Measurements from ENCODE around the gene SPANXN5. TPM values are rescaled to one million over a fixed set of nuclear protein-coding genes. Genes with fewer than 3 reads are reported as not detected.
"Not testable (repeated sequence)": the region's sequence is repeated elsewhere in the genome, so short reads cannot be mapped to it uniquely, and the experiment has no call there.

The SPANXN5 gene
- total RNA-seq, 4 donors from 2014 or later = not detected

DNA sequence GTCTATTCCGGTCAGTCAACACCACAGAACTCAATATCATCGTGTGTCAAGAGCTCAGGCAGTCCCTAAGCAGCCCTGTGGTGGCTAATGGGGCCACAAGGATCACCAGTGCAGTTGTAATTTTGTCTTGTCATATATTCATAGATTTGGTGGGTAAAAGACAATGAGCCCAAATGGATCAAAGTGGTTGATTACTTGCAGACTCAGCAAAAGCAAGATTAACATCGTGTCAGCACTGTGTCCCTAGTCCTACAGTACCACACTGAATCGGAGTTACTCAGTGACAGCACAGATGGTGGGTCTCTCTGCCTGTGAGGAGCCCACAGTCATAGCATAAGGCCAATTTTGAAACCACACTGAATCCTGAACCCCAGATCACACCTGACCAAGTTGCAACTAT lies 22.6 kb upstream of the SPANXN5 start:
- Histone ChIP-seq H3K9me3 (no peaks in the 10 kb centered on the region), H3K4me3 (no peak overlapping the region), H3K36me3 (no peaks in the 10 kb centered on the region), H3K27me3 (peaks cover 0 to 8% of the 10 kb centered on the region in 2 donors), H3K27ac (no peak overlapping the region), H3K4me1 (no peaks in the 10 kb centered on the region)
- TF ChIP-seq, protein P1, sequence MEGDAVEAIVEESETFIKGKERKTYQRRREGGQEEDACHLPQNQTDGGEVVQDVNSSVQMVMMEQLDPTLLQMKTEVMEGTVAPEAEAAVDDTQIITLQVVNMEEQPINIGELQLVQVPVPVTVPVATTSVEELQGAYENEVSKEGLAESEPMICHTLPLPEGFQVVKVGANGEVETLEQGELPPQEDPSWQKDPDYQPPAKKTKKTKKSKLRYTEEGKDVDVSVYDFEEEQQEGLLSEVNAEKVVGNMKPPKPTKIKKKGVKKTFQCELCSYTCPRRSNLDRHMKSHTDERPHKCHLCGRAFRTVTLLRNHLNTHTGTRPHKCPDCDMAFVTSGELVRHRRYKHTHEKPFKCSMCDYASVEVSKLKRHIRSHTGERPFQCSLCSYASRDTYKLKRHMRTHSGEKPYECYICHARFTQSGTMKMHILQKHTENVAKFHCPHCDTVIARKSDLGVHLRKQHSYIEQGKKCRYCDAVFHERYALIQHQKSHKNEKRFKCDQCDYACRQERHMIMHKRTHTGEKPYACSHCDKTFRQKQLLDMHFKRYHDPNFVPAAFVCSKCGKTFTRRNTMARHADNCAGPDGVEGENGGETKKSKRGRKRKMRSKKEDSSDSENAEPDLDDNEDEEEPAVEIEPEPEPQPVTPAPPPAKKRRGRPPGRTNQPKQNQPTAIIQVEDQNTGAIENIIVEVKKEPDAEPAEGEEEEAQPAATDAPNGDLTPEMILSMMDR (IDR thresholded peaks at IDR 0.05) = no peak
- TF ChIP-seq POLR2A (IDR thresholded peaks at IDR 0.05) = no peak
- DNase-seq = no peak
- intact Hi-C loops (cut with DNase I; ENCODE audit: low total_unique reads) = no loop called here

DNA sequence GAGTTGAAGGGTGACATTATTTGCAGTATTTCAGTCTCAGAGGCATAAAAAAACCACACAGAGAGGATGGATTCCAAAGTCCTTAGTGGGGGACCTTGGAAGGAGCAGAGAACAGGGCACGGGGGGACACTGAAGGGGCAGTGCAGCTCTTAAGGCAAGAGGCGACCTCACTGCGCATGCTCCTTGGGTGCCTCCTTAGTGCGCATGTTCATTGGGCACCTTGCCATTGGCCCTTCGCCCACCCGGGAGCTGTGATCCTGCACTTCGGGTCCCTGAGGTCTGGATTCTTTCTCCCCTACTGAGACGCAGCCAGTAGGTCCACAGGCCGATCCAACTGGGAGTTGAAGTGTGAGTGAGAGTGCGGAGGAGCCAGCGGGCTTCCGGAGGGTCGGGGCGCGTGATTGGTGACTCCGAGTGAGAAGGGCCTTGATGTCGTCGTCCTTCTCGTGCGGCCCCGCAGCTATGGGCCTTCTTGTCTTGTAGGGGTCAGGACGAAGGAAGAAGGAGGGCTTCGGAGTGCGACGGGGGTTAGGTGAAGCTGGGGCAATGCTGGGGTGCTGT lies 13.9 kb upstream of the SPANXN5 start, which contains the start of gene XAGE5:
Gene XAGE5, plus strand, starts transcription at position 223 of the 561 bp plus-strand sequence. CDS start 1,280 bp downstream, outside the sequence.
- Histone ChIP-seq H3K4me1 (no peaks in the 10 kb centered on the region), H3K27me3 (peaks cover 0 to 3% of the 10 kb centered on the region in 2 donors), H3K27ac (no peak within 1 kb of the TSS), H3K4me3 (no peak within 1 kb of the TSS), H3K9me3 (no peaks in the 10 kb centered on the region), H3K36me3 (no peaks in the 10 kb centered on the region)
- intact Hi-C loops (cut with DNase I; ENCODE audit: low total_unique reads) = no loop called here
- TF ChIP-seq, protein P1 (IDR thresholded peaks at IDR 0.05) = no peak
- no peak for TF ChIP-seq POLR2A (IDR thresholded peaks at IDR 0.05)
- no peak for DNase-seq

DNA sequence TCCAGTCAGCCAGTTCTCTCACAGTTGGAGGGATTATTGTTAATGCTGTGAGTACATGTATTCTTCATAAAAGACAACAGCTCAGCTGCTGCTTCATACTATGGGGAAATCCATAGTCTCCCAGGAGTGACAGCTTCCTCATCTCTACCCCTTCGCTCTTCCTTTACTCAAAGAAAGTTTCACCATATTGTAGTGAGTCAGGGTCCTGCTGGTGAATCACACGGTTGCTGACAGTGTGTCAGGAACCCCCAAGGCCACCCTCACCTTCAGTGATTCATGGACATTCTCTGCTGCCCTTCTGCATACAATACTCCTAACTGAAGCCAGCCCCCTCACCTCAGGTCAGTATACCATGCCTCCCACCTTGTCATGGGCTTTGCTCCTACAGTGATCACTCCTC lies 7.6 kb upstream of the SPANXN5 start:
- H3K36me3 ChIP-seq; H3K9me3 ChIP-seq; H3K27me3 ChIP-seq; intact Hi-C loops (cut with DNase I; ENCODE audit: low total_unique reads); H3K4me1 ChIP-seq; H3K4me3 ChIP-seq; H3K27ac ChIP-seq; DNase-seq: not testable (repeated sequence)

DNA sequence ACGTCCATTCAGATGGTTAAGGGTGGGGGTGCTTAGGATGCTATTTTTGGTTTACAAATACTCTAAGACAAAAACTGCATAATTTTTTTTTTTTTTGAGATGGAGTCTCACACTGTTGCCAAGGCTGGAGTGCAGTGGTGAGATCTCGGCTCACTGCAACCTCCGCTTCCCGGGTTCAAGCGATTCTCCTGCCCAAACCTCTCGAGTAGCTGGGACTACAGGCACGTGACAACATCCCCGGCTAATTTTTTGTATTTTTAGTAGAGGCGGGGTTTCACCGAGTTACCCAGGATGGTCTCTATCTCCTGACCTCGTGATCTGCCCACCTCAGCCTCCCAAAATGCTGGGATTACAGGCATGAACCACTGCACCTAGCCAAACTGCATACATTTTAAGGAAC lies 23.7 kb downstream of the SPANXN5 start:
- H3K9me3 ChIP-seq; H3K27ac ChIP-seq; H3K27me3 ChIP-seq; H3K36me3 ChIP-seq; DNase-seq; intact Hi-C loops (cut with DNase I; ENCODE audit: low total_unique reads); H3K4me1 ChIP-seq; H3K4me3 ChIP-seq: not testable (repeated sequence)

DNA sequence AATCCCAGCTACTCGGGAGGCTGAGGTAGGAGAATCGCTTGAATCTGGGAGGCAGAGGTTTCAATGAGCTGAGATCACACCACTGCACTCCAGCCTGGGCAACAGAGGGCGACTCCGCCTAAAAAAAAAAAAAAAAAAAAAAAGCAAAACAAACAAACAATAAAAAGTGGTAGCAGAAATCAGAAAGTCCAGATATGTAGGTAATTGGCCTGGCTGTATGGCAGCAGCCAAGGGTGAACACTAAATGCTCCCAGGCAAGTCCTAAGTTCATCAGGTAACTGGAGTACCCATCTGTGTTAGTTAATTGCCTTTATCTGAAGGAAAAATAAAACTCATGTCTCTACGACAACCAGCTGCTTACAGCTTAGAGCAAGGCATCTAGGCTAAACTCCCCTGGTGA lies 31.2 kb downstream of the SPANXN5 start:
- H3K27me3 ChIP-seq; H3K36me3 ChIP-seq; H3K4me1 ChIP-seq; H3K9me3 ChIP-seq; H3K27ac ChIP-seq; intact Hi-C loops (cut with DNase I; ENCODE audit: low total_unique reads); H3K4me3 ChIP-seq; DNase-seq: not testable (repeated sequence)

DNA sequence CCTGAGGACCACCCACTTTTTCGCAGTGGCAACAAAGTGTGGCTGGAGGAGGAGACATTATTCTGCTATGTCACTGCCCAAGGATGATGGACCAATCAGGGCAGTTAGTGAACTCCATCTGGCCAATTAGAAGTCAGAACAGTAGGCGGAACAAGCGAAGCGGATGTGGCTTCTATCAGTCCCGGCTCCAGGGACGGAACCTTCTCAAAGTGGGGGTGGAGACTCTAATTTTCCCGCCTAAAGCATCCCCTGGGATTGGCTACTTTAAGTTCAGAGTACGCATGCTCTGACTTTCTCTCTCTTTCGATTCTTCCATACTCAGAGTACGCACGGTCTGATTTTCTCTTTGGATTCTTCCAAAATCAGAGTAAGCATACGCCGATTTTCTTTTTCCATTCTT lies 46.3 kb downstream of the SPANXN5 start, which contains the start of gene SSX2B:
Gene SSX2B, plus strand, starts transcription at position 301 of the 400 bp plus-strand sequence. CDS start 1,429 bp downstream, outside the sequence.
- H3K9me3 ChIP-seq; H3K36me3 ChIP-seq; intact Hi-C loops (cut with DNase I; ENCODE audit: low total_unique reads); H3K27me3 ChIP-seq; H3K27ac ChIP-seq; H3K4me1 ChIP-seq; H3K4me3 ChIP-seq; DNase-seq: not testable (repeated sequence)

Small RNAs within 50 kb of the gene (small RNA-seq; reads per million reads assigned to genes)
- gene AC244505.6 (not detected), gene AC244505.7 (not detected)

Other genes starting within 250 kb of the SPANXN5 start
- gene SSX7, start 142.5 kb downstream of the SPANXN5 start, total RNA-seq = not detected
- not detected for gene SSX2, start 90.2 kb downstream of the SPANXN5 start, total RNA-seq
- gene SSX2B, start 46.2 kb downstream of the SPANXN5 start, total RNA-seq = not detected
- gene XAGE5, start 13.9 kb upstream of the SPANXN5 start, total RNA-seq = not detected
- not detected for gene XAGE3, start 70.7 kb upstream of the SPANXN5 start, total RNA-seq
- 10 to 100 TPM in 2 of 4 donors, 1 to 10 TPM in 2; 2.6 to 24.1 (median 8.5) TPM for gene FAM156B, start 99.9 kb upstream of the SPANXN5 start, total RNA-seq
- 10 to 100 TPM; 12.9 to 89.1 (median 25.8) TPM for gene FAM156A, start 161.1 kb upstream of the SPANXN5 start, total RNA-seq

All from uterus (tissue), 4 donors.